Upper lobe of left lung (tissue), 6 donors: ENCODE data around the gene MTMR11. TPM values are rescaled to one million over a fixed set of nuclear protein-coding genes. Genes with fewer than 3 reads are reported as not detected.

Source experiments
- ATAC-seq, 2 donors: fragments of 200-7000 bp; cut with Tn5 transposase; one replicate each; pipeline ENCODE4 v1.9.1; 2022; ENCODE audit warnings: mild to moderate bottlenecking in 2 of 2, moderate library complexity in 2 of 2; ENCODE audit not compliant: low FRiP score in 2 of 2
- DNase-seq, 2 donors: peaks; one replicate each; pipeline ENCODE4 v3.0.0-alpha.2; 2019 to 2020
- H3K27ac ChIP-seq, 4 donors: fragments of 200-600 bp; sonication (generic); one replicate each; pipeline ENCODE4 v1.5.1; 2016 to 2019
- H3K27me3 ChIP-seq, 4 donors: fragments of 200-600 bp; sonication (generic); one replicate each; pipeline ENCODE4 v1.5.1; 2017 to 2019
- H3K36me3 ChIP-seq, 4 donors: fragments of 200-600 bp; sonication (generic); one replicate each; pipeline ENCODE4 v1.5.1; 2016 to 2019
- H3K4me1 ChIP-seq, 4 donors: fragments of 200-600 bp; sonication (generic); one replicate each; pipeline ENCODE4 v1.5.1; 2018 to 2019
- H3K4me3 ChIP-seq, 4 donors: fragments of 200-600 bp; sonication (generic); one replicate each; pipeline ENCODE4 v1.5.1; 2017 to 2019; ENCODE audit warnings: mild to moderate bottlenecking in 2 of 4, moderate library complexity in 1 of 4
- H3K9me3 ChIP-seq, 4 donors: fragments of 200-600 bp; sonication (generic); one replicate each; pipeline ENCODE4 v1.5.1; 2018 to 2019
- EP300 ChIP-seq, 4 donors: sonication (generic); formaldehyde crosslinking; IDR thresholded peaks; one replicate each; pipeline ENCODE4 v1.5.1; 2017; ENCODE audit warnings: antibody characterized with exemption in 4 of 4, control low read depth in 2 of 4
- POLR2A ChIP-seq, 4 donors: fragments of 450-650 bp; IDR thresholded peaks; one replicate each; pipeline ENCODE4 v1.5.1; 2016 to 2017; ENCODE audit warnings: antibody characterized with exemption in 4 of 4, mild to moderate bottlenecking in 2 of 4
- POLR2AphosphoS5 ChIP-seq, 2 donors: sonication (generic); formaldehyde crosslinking; IDR thresholded peaks; one replicate each; pipeline ENCODE4 v1.5.1; 2017; ENCODE audit warnings: antibody characterized with exemption in 2 of 2
- WGBS, 2 donors: methylation state at CpG; one replicate each; pipeline ENCODE4 v1.1.5; 2017 to 2018; 5-methylcytosine and 5-hydroxymethylcytosine counted together
- total RNA-seq, 6 donors: library from RNA; depleted of rRNA in 4 of 6; stranded (reverse); fragments of >200 nt in 4 of 6; gene quantifications; one replicate each; pipeline versions ENCODE4 v1.1.0 to v1.2.1, GENCODE V29; 2016 to 2021
- TF ChIP-seq, protein P1 (sequence below), 6 experiments: fragments of 450-650 bp in 4 of 6; fragments of 200-600 bp in 2 of 6; sonication (generic) in 2 of 6; IDR thresholded peaks; one replicate each; pipeline ENCODE4 v1.5.1; 2016 to 2019; ENCODE audit warnings: antibody characterized with exemption in 6 of 6
- donor health status: DM: no; HTN: no; CAD: no; lungs with moderate emphysema.
- donor health status: DM: no; HTN: yes; CAD: no; lungs with severe emphysema.

The MTMR11 gene
- total RNA-seq, 6 donors from 2014 or later = 5.9 to 19.9 (median 13.6) TPM

- Histone ChIP-seq H3K27me3 (peaks cover 0 to 5% (median 0%) of the 10 kb centered on the region in 4 donors), H3K36me3 (peaks cover 0 to under 1% (median 0%) of the 10 kb centered on the region in 4 donors), H3K4me3 (peak overlapping the region in 2 of 4 donors; percentile 3 to 53), H3K27ac (no peak overlapping the region), H3K4me1 (peaks cover 7 to 21% (median 10%) of the 10 kb centered on the region in 4 donors), H3K9me3 (no peaks in the 10 kb centered on the region)
- DNase-seq (no peak), ATAC-seq (no peak)
- TF ChIP-seq, protein P1, sequence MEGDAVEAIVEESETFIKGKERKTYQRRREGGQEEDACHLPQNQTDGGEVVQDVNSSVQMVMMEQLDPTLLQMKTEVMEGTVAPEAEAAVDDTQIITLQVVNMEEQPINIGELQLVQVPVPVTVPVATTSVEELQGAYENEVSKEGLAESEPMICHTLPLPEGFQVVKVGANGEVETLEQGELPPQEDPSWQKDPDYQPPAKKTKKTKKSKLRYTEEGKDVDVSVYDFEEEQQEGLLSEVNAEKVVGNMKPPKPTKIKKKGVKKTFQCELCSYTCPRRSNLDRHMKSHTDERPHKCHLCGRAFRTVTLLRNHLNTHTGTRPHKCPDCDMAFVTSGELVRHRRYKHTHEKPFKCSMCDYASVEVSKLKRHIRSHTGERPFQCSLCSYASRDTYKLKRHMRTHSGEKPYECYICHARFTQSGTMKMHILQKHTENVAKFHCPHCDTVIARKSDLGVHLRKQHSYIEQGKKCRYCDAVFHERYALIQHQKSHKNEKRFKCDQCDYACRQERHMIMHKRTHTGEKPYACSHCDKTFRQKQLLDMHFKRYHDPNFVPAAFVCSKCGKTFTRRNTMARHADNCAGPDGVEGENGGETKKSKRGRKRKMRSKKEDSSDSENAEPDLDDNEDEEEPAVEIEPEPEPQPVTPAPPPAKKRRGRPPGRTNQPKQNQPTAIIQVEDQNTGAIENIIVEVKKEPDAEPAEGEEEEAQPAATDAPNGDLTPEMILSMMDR (IDR thresholded peaks at IDR 0.05) = no peak
- TF ChIP-seq EP300 (IDR thresholded peaks at IDR 0.05) (no peak), POLR2A (IDR thresholded peaks at IDR 0.05) (no peak), POLR2AphosphoS5 (IDR thresholded peaks at IDR 0.05) (no peak)
- 21 to 29% methylated on average over 8 to 9 of the region's 9 CpGs for WGBS, 2 donors
Observed at GRCh38 chr1:149916193-149916897, 20.3 kb downstream of the MTMR11 start.

DNA sequence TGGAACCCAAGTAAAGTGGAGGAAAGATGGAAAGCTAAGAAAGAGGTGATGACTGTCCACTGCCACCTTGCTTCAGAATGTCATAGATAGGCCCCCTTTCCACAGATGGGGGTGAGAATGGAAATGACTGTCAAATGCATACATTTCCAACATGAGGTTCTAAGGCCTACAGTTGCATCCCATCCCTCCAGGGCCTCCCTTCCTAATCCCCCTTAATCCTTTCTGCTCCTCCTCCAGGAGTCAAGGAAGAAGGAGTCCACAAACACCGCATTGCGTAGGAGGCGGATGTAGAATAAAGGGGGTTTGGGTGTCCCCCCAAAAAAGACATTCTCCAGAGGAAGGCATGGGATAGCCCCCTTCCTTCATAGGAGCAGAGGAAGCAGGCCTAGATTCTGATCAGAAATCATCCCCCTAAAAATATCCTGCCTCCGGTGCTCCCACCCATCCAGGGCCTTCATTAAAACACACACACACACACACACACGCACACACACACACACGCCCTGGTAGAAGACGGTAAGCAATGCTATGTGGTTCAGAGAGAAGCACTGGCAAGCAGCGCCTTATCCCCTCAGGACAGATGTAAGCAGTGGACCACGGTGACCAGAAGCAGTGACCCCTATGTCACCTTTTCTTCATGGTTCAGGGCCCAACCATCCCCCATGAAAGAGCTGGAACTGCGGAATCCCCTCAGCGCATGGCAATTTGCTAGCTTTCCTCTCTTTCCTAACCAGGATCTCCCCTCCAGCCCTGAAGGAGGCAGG, 21.1 kb downstream of the MTMR11 start:
- H3K27me3 ChIP-seq = peaks cover 0 to 5% (median 0%) of the 10 kb centered on the region in 4 donors
- no peak overlapping the region for H3K4me3 ChIP-seq
- H3K4me1 ChIP-seq = peaks cover 7 to 21% (median 10%) of the 10 kb centered on the region in 4 donors
- DNase-seq (no peak), ATAC-seq (no peak)
- no peak overlapping the region for H3K27ac ChIP-seq
- WGBS, 2 donors = 76 to 82% methylated on average over 11 of the region's 11 CpGs
- TF ChIP-seq EP300 (IDR thresholded peaks at IDR 0.05) = no peak
- TF ChIP-seq POLR2AphosphoS5 (IDR thresholded peaks at IDR 0.05) = no peak
- TF ChIP-seq POLR2A (IDR thresholded peaks at IDR 0.05) = no peak
- TF ChIP-seq, protein P1 (IDR thresholded peaks at IDR 0.05) = no peak
- no peaks in the 10 kb centered on the region for H3K9me3 ChIP-seq
- H3K36me3 ChIP-seq = no peaks in the 10 kb centered on the region

- no peaks in the 10 kb centered on the region for H3K36me3 ChIP-seq
- H3K9me3 ChIP-seq = no peaks in the 10 kb centered on the region
- H3K4me3 ChIP-seq = no peak overlapping the region
- peaks cover 0 to 5% (median 0%) of the 10 kb centered on the region in 4 donors for H3K27me3 ChIP-seq
- ATAC-seq (no peak), DNase-seq (no peak)
- no peak for TF ChIP-seq POLR2A (IDR thresholded peaks at IDR 0.05)
- no peak for TF ChIP-seq EP300 (IDR thresholded peaks at IDR 0.05)
- TF ChIP-seq POLR2AphosphoS5 (IDR thresholded peaks at IDR 0.05) = no peak
- TF ChIP-seq, protein P1 (IDR thresholded peaks at IDR 0.05) = no peak
- H3K4me1 ChIP-seq = peaks cover 7 to 21% (median 10%) of the 10 kb centered on the region in 4 donors
- no peak overlapping the region for H3K27ac ChIP-seq
- 78 to 89% methylated on average over 1 of the region's 1 CpG for WGBS, 2 donors
Observed at GRCh38 chr1:149914545-149914944, 22.1 kb downstream of the MTMR11 start.

DNA sequence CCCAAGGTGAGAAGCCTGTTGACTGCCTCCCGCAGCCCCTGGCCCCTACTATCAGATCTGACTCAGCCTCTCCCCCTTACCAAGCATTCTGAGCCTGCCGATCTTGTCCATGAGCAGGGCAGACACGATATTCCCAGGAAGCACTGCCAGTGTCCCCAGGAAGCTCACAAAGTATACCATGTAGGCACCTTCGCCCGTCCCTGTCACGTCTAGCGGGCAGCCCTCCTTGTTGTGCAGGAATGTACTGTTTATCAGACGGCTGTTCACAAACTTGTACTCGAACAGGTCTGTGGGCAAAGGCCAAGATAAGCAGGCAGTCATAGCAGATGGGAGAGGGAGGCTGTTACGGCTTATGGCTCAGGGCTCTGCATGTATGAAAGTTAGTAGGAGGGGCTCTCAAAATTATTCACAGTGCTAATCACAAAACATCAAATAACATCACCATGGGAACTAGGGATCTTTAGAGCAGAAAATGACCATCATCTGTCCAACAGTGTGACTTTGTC, 30.1 kb downstream of the MTMR11 start:
- no peaks in the 10 kb centered on the region for H3K4me1 ChIP-seq
- no peaks in the 10 kb centered on the region for H3K9me3 ChIP-seq
- no peak for ATAC-seq
- 77 to 84% methylated on average over 10 of the region's 10 CpGs for WGBS, 2 donors
- no peak for DNase-seq
- H3K4me3 ChIP-seq = no peak overlapping the region
- H3K36me3 ChIP-seq = no peaks in the 10 kb centered on the region
- H3K27ac ChIP-seq = no peak overlapping the region
- no peak for TF ChIP-seq EP300 (IDR thresholded peaks at IDR 0.05)
- TF ChIP-seq, protein P1 (IDR thresholded peaks at IDR 0.05) = no peak
- no peak for TF ChIP-seq POLR2A (IDR thresholded peaks at IDR 0.05)
- TF ChIP-seq POLR2AphosphoS5 (IDR thresholded peaks at IDR 0.05) = no peak
- H3K27me3 ChIP-seq = no peaks in the 10 kb centered on the region
